Trophoblast cell (in vitro differentiated cells and primary cell): ENCODE results near the gene SCN1B.

Experiments used
- DNase-seq, 2 donors: peaks; one replicate each; pipeline ENCODE4 v3.0.0-alpha.2; 2016
- H2AFZ ChIP-seq: 2 replicates; pipeline ENCODE4 v1.6.1; 2013; ENCODE audit warnings: low read length, moderate library complexity, mild to moderate bottlenecking; ENCODE audit not compliant: insufficient read depth, poor library complexity
- H2AK5ac ChIP-seq: 2 replicates; pipeline ENCODE4 v1.6.1; 2013; ENCODE audit warnings: mild to moderate bottlenecking, low read length
- H2BK120ac ChIP-seq: 2 replicates; pipeline ENCODE4 v1.6.1; 2013; ENCODE audit warnings: low read length, mild to moderate bottlenecking, moderate library complexity; ENCODE audit not compliant: insufficient read depth, poor library complexity
- H2BK12ac ChIP-seq: 2 replicates; pipeline ENCODE4 v1.6.1; 2013; ENCODE audit warnings: mild to moderate bottlenecking, low read length, moderate library complexity
- H2BK5ac ChIP-seq: 2 replicates; pipeline ENCODE4 v1.6.1; 2013; ENCODE audit warnings: low read length, low read depth, moderate library complexity, mild to moderate bottlenecking; ENCODE audit not compliant: poor library complexity
- H3K14ac ChIP-seq: 2 replicates; pipeline ENCODE4 v1.6.1; 2013; ENCODE audit warnings: mild to moderate bottlenecking, low read length
- H3K18ac ChIP-seq: 2 replicates; pipeline ENCODE4 v1.6.1; 2013; ENCODE audit warnings: mild to moderate bottlenecking, low read length
- H3K23ac ChIP-seq: 2 replicates; pipeline ENCODE4 v1.6.1; 2013; ENCODE audit warnings: low read length
- H3K27ac ChIP-seq: 2 replicates; pipeline ENCODE4 v1.5.1; 2013; ENCODE audit warnings: low read depth, mild to moderate bottlenecking, inconsistent platforms, low read length, moderate library complexity
- H3K27me3 ChIP-seq: 2 replicates; pipeline ENCODE4 v1.6.1; 2013; ENCODE audit warnings: inconsistent platforms, mild to moderate bottlenecking, low read length, moderate library complexity; ENCODE audit not compliant: insufficient read depth
- H3K36me3 ChIP-seq, 2 experiments: 1 replicate in 1 of 2; 2 replicates in 1 of 2; pipeline ENCODE4 v1.6.1; 2013; ENCODE audit warnings: low read length in 2 of 2, mild to moderate bottlenecking in 2 of 2, moderate library complexity in 1 of 2; ENCODE audit not compliant: insufficient read depth in 2 of 2, control insufficient read depth in 1 of 2
- H3K4ac ChIP-seq: 2 replicates; pipeline ENCODE4 v1.6.1; 2013; ENCODE audit warnings: low read depth, mild to moderate bottlenecking, low read length, moderate library complexity
- H3K4me1 ChIP-seq, 2 experiments: 1 replicate in 1 of 2; 2 replicates in 1 of 2; pipeline ENCODE4 v1.6.1; 2013; ENCODE audit warnings: low read length in 2 of 2, mild to moderate bottlenecking in 2 of 2, moderate library complexity in 1 of 2; ENCODE audit not compliant: insufficient read depth in 2 of 2, control insufficient read depth in 1 of 2
- H3K4me2 ChIP-seq: 2 replicates; pipeline ENCODE4 v1.6.1; 2013; ENCODE audit warnings: inconsistent platforms, mild to moderate bottlenecking, low read length, moderate library complexity
- H3K4me3 ChIP-seq: 2 replicates; pipeline ENCODE4 v1.5.1; 2013; ENCODE audit warnings: mild to moderate bottlenecking, low read depth, low read length, inconsistent platforms
- H3K79me1 ChIP-seq: one replicate; pipeline ENCODE4 v1.6.1; 2013; ENCODE audit warnings: low read length
- H3K79me2 ChIP-seq: 2 replicates; pipeline ENCODE4 v1.6.1; 2013; ENCODE audit warnings: low read length, mild to moderate bottlenecking; ENCODE audit not compliant: control insufficient read depth, insufficient read depth, poor library complexity
- H3K9ac ChIP-seq: 2 replicates; pipeline ENCODE4 v1.6.1; 2013; ENCODE audit warnings: mild to moderate bottlenecking, low read length
- H3K9me3 ChIP-seq: 2 replicates; pipeline ENCODE4 v1.6.1; 2013; ENCODE audit warnings: low read depth, mild to moderate bottlenecking, control low read depth, inconsistent platforms, low read length; ENCODE audit not compliant: insufficient read depth
- H4K12ac ChIP-seq: 2 replicates; pipeline ENCODE4 v1.6.1; 2013; ENCODE audit warnings: low read depth, mild to moderate bottlenecking, low read length, moderate library complexity
- H4K8ac ChIP-seq: 2 replicates; pipeline ENCODE4 v1.6.1; 2013; ENCODE audit warnings: low read depth, mild to moderate bottlenecking, low read length, moderate library complexity
- H4K91ac ChIP-seq: one replicate; pipeline ENCODE4 v1.6.1; 2013; ENCODE audit warnings: low read depth, mild to moderate bottlenecking, low read length, moderate library complexity
- WGBS: extraction: QIAGEN DNeasy Blood & Tissue Kit; methylation state at CpG from one replicate; pipeline ENCODE4 v1.1.7; 2013; ENCODE audit warnings: missing lambda C conversion rate; ENCODE audit not compliant: insufficient read length, insufficient coverage; ENCODE audit errors: extremely low coverage; 5-methylcytosine and 5-hydroxymethylcytosine counted together

SCN1B gene

GRCh38 chr19:35011091-35011689, 19.1 kb upstream of the SCN1B start:
- WGBS: no CpG with 5 or more reads among the region's 13 CpGs
- Histone ChIP-seq H4K91ac (no peak overlapping the region), H3K18ac (no peak overlapping the region), H3K4me2 (no peak overlapping the region), H3K4me1 (no peaks in the 10 kb centered on the region), H2BK5ac (no peak overlapping the region), H4K8ac (no peak overlapping the region), H3K4me3 (no peak overlapping the region), H3K27me3 (no peaks in the 10 kb centered on the region), H3K79me1 (no peaks in the 10 kb centered on the region), H3K4ac (no peak overlapping the region), H3K36me3 (peaks cover 62 to 68% of the 10 kb centered on the region in 2 experiments), H3K9me3 (peaks cover 4% of the 10 kb centered on the region), H3K23ac (no peak overlapping the region), H2AK5ac (no peak overlapping the region), H2BK120ac (no peak overlapping the region), H3K9ac (no peak overlapping the region), H2AFZ (no peak overlapping the region), H2BK12ac (no peak overlapping the region), H3K14ac (no peak overlapping the region), H3K27ac (no peak overlapping the region), H3K79me2 (no peaks in the 10 kb centered on the region), H4K12ac (no peak overlapping the region)
- no peak for DNase-seq

DNA sequence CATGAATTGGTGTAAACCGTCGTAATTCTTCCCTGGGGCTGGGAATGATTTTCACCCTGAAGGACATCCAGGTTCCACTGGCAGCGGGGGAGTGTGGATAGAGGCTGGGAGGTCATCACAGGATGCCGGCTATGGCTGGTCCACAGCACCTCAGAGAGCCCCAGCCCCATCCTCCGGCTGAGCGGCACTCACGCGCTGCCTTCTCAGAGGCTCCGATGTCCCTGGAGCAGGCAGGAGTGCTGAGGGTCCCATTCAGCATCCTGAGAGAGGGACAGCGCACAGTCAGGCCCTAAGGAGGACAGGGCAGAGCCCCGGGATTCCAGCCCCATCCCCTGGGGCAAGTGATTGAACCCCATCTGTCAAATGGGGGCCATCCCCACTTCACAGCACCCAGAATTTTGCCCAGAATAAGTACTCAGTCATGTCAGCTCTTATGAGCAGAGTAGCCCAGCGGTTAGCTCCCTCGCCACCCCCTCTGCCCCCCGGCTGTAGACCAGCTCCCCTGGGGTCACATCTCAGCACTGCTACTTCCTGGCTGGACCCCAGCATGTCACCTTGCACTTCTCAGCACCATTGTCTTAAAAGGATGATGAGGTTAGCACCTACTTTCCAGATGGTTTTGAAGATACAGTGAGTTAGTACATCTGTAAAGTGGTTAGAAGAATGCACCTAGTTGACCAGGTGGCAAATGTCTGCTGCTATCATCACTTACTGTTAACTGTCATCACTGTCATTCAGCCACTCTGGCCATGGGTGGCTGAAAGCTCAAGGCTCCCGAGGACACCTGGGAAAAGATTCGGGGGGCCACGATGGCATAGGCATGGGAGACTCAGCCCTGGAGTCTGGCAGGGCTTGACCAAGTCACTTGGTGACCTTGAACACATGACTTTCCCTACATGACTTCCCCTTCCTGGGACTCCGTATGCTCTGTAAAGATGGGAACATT, 18.3 kb upstream of the SCN1B start:
- Histone ChIP-seq H3K36me3 (peaks cover 60 to 63% of the 10 kb centered on the region in 2 experiments), H3K9me3 (peaks cover 2% of the 10 kb centered on the region), H3K9ac (peak overlapping the region; percentile 12), H3K27me3 (no peaks in the 10 kb centered on the region), H4K8ac (no peak overlapping the region), H3K4me3 (no peak overlapping the region), H3K23ac (no peak overlapping the region), H3K4me2 (no peak overlapping the region), H2AFZ (no peak overlapping the region), H3K27ac (no peak overlapping the region), H2BK12ac (no peak overlapping the region), H3K4ac (no peak overlapping the region), H4K12ac (no peak overlapping the region), H2BK5ac (no peak overlapping the region), H3K4me1 (no peaks in the 10 kb centered on the region), H3K14ac (no peak overlapping the region), H2AK5ac (no peak overlapping the region), H3K18ac (no peak overlapping the region), H3K79me2 (no peaks in the 10 kb centered on the region), H2BK120ac (no peak overlapping the region), H4K91ac (no peak overlapping the region), H3K79me1 (no peaks in the 10 kb centered on the region)
- no peak for DNase-seq
- WGBS: no CpG with 5 or more reads among the region's 18 CpGs

GRCh38 chr19:35013041-35013819, 17.0 kb upstream of the SCN1B start:
- Histone ChIP-seq H4K8ac (no peak overlapping the region), H4K91ac (no peak overlapping the region), H4K12ac (no peak overlapping the region), H3K18ac (no peak overlapping the region), H3K27me3 (no peaks in the 10 kb centered on the region), H3K23ac (no peak overlapping the region), H3K4me3 (peak overlapping the region; percentile 45), H3K4ac (no peak overlapping the region), H3K27ac (no peak overlapping the region), H2BK5ac (no peak overlapping the region), H2BK120ac (no peak overlapping the region), H3K4me2 (no peak overlapping the region), H3K79me2 (no peaks in the 10 kb centered on the region), H2AFZ (no peak overlapping the region), H2AK5ac (no peak overlapping the region), H3K36me3 (peaks cover 67 to 71% of the 10 kb centered on the region in 2 experiments), H3K14ac (no peak overlapping the region), H3K9ac (no peak overlapping the region), H3K79me1 (no peaks in the 10 kb centered on the region), H3K9me3 (peaks cover 2% of the 10 kb centered on the region), H3K4me1 (no peaks in the 10 kb centered on the region), H2BK12ac (no peak overlapping the region)
- DNase-seq: peak; percentile 43 to 53
- WGBS: no CpG with 5 or more reads among the region's 32 CpGs
